GM06990 (cell line): Measurements from ENCODE around the gene CSTPP1.

Experiments
- DNase-seq: peaks from one replicate; pipeline ENCODE4 v3.0.0-alpha.2; 2011; ENCODE audit not compliant: insufficient read length; ENCODE audit errors: extremely low read depth
- H3K27me3 ChIP-seq: replicated peaks from 2 replicates; pipeline ENCODE4 v1.6.0; 2011; ENCODE audit warnings: low read length; ENCODE audit not compliant: control insufficient read depth, insufficient read depth
- H3K36me3 ChIP-seq: 2 replicates; pipeline ENCODE4 v1.5.1; 2011; ENCODE audit warnings: low read length; ENCODE audit not compliant: control insufficient read depth, insufficient read depth
- H3K4me3 ChIP-seq: replicated peaks from 2 replicates; pipeline ENCODE4 v1.5.1; 2011; ENCODE audit warnings: low read depth, mild to moderate bottlenecking, control low read depth, low read length
- TF ChIP-seq, protein P1 (sequence below): IDR thresholded peaks from 2 replicates; pipeline ENCODE4 v1.5.1; 2011; ENCODE audit warnings: low read length, control low read depth, mild to moderate bottlenecking, inconsistent platforms; ENCODE audit not compliant: insufficient read depth, poor library complexity, severe bottlenecking

CSTPP1 gene

DNA sequence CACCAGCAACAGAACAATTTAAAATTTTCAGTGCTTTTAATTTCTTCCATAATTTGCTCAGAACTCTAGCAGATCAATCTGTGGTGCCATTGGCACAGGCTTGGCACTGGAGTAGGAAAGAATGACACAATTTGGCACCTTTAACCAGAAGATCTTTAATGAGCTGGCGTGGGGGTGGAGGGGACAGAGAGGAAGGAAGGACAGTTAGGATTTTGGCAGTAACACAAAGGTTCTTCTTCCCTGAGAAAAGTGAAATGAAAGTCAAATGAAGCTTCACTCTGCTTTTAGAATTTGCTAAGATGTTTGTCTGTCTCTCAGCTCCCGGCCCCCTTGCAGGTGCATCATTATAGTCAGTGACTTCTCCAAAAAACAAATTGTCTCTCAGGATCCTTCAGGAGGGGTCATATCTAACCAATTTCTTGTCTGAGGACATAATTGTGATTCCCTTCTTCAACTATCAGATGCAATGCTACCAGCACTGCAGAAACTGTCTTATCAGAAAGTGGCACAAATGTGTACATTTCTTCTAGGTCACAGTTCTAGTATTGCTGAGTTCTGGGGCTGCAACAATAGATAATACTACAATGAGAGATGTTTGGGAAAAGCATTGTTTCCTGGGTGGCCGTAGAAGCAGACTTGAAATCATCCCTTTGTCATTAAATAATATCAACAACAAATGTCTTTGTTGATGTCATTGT, 66.8 kb downstream of the CSTPP1 start:
- no peak for DNase-seq
- TF ChIP-seq, protein P1, sequence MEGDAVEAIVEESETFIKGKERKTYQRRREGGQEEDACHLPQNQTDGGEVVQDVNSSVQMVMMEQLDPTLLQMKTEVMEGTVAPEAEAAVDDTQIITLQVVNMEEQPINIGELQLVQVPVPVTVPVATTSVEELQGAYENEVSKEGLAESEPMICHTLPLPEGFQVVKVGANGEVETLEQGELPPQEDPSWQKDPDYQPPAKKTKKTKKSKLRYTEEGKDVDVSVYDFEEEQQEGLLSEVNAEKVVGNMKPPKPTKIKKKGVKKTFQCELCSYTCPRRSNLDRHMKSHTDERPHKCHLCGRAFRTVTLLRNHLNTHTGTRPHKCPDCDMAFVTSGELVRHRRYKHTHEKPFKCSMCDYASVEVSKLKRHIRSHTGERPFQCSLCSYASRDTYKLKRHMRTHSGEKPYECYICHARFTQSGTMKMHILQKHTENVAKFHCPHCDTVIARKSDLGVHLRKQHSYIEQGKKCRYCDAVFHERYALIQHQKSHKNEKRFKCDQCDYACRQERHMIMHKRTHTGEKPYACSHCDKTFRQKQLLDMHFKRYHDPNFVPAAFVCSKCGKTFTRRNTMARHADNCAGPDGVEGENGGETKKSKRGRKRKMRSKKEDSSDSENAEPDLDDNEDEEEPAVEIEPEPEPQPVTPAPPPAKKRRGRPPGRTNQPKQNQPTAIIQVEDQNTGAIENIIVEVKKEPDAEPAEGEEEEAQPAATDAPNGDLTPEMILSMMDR = no peak
- Histone ChIP-seq H3K27me3 (no peaks in the 10 kb centered on the region), H3K4me3 (no peak overlapping the region), H3K36me3 (no peaks in the 10 kb centered on the region)

DNA sequence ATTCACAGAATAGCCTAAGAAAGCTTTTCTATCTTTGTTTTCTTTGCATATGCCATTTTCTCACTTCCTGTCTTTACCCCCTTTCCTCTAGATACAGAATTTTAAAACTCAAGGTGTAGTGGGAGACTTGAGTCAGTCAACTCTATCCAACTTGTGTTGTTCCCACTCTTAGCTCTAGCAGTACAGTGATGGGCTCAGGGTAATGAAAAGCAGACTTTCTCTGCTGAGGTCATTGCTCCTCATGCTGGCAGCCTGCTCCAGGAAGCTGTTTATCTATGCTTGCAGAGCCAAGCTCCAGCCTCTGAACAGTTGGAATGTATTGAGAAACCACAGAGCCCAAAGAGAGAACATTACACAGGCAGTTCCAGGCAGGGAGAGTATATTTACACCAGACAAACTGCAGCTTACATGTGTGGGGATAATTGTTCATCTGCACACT, 68.1 kb downstream of the CSTPP1 start:
- Histone ChIP-seq H3K27me3 (no peaks in the 10 kb centered on the region), H3K36me3 (no peaks in the 10 kb centered on the region), H3K4me3 (no peak overlapping the region)
- DNase-seq = no peak
- TF ChIP-seq, protein P1 = no peak

DNA sequence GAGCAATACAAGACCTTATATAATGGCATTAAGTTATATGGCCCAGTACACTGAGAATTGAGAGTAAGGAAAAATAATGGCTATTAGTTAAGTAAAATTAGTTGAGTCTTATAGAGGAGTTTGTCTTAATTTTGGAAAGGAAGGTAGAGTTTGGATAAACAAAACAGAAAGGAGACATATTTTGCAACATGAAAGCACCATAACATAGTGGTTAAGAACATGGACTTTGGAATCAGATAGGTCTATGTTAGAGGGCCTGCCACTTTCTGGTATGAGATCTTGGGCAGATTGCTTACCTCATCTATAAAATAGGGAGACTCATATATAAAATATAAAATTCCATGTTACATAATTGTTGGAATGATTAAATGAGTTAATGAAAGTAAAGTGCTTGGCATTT, 68.9 kb downstream of the CSTPP1 start:
- TF ChIP-seq, protein P1 = no peak

DNA sequence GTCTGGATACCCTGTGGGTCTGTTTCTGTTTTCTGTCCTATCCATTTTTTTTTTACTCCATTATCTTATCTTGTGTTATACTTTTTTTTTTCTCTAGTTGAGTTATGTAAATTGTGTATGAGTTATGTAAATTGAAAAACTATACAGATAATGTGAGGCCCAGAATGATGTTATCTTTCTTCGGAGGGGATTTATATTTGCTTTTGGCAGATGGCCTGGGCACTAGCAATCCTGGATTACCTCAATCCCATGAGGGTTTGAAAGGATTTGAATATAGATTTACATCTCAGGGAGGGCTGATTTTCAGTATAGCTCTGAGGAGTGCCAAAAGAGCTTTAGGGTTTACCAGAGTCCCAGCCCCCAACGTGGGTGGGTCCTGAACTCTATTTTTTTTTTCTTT, 71.0 kb downstream of the CSTPP1 start:
- TF ChIP-seq, protein P1 = no peak
- no peak for DNase-seq

More for the DNA sequence above, 68.9 kb downstream of the CSTPP1 start:
- Histone ChIP-seq H3K27me3 (no peaks in the 10 kb centered on the region), H3K4me3 (no peak overlapping the region), H3K36me3 (no peaks in the 10 kb centered on the region)
- DNase-seq = no peak

DNA sequence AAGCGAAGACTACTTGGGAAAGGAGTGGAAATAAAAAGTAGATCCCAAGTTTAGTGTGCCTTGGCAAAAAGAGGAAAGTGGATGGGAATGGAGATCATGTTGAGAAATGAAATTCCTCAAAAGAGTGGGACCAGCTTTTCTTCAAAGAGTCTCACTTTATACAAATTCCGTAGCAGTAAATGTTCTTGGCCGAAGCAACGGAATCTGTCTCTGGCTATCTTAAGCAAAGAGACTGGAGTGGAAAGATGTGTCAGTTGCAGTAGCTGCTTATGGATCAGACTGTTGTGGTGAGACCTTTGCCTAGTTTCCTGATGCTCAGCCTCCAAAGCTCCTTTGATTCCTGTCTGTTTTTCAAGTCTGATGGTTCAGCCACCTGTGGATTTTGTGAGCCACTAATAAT, 73.6 kb downstream of the CSTPP1 start:
- TF ChIP-seq, protein P1 = no peak
- Histone ChIP-seq H3K36me3 (no peaks in the 10 kb centered on the region), H3K27me3 (no peaks in the 10 kb centered on the region), H3K4me3 (no peak overlapping the region)
- no peak for DNase-seq

More for the DNA sequence above, 71.0 kb downstream of the CSTPP1 start:
- H3K36me3 ChIP-seq = no peaks in the 10 kb centered on the region
- H3K27me3 ChIP-seq = no peaks in the 10 kb centered on the region
- no peak overlapping the region for H3K4me3 ChIP-seq

DNA sequence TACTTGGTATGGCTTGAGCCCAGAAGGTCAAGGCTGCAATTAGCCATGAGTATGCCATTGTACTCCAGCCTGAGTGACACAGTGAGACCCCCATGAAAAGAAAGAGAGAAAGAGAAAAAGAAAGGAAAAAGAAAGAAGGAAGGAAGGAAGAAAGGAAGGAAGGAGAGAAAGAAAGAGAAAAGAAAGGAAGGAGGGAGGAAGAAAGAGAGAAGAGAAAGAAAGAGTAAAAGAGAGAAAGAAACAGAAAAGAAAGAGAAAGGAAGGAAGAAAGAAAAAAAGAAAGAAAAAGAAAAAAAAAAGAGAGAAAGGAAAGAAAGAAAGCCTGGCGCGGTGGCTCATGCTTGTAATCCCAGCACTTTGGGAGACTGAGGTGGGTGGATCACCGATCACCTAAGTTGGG, 77.5 kb downstream of the CSTPP1 start:
- Histone ChIP-seq H3K27me3 (no peaks in the 10 kb centered on the region), H3K4me3 (no peak overlapping the region), H3K36me3 (no peaks in the 10 kb centered on the region)
- DNase-seq = no peak
- TF ChIP-seq, protein P1 = no peak
